Measurements from ENCODE around the gene SLX4IP. TPM values are rescaled to one million over a fixed set of nuclear protein-coding genes. Genes with fewer than 3 reads are reported as not detected.

SLX4IP gene
- total RNA-seq, 1 donor from 2014 or later: 5.3 TPM

- H3K4me2 ChIP-seq (ENCODE audit: low read length): peak overlapping the region; percentile 57
- Mint-ChIP-seq H3K27ac (ENCODE audit: unreplicated experiment) (peak overlapping the region; percentile 82), H3K4me3 (ENCODE audit: unreplicated experiment) (peak overlapping the region; percentile 62), H3K27me3 (ENCODE audit: low read depth, unreplicated experiment) (no peaks in the 10 kb centered on the region), H3K4me1 (ENCODE audit: low read depth, unreplicated experiment) (peaks cover 58% of the 10 kb centered on the region), H3K9me3 (ENCODE audit: unreplicated experiment) (no peaks in the 10 kb centered on the region), H3K36me3 (ENCODE audit: low read depth, unreplicated experiment) (peaks cover 19% of the 10 kb centered on the region)
- no peak overlapping the region for H3K4me3 ChIP-seq (ENCODE audit: insufficient read depth, low read depth, low read length)
- H3K4me1 ChIP-seq (ENCODE audit: insufficient read depth, low read length): peaks cover 52% of the 10 kb centered on the region
- no peak for TF ChIP-seq EZH2 (IDR thresholded peaks at IDR 0.05; ENCODE audit: insufficient read depth, low read length)
- TF ChIP-seq CTCF (IDR thresholded peaks at IDR 0.05; ENCODE audit: insufficient read depth, low read depth, low read length): no peak
- no peaks in the 10 kb centered on the region for H3K9me3 ChIP-seq (ENCODE audit: insufficient read depth, low read depth, low read length)
- peaks cover 8% of the 10 kb centered on the region for H3K79me2 ChIP-seq (ENCODE audit: insufficient read depth, low read length)
- H3K9ac ChIP-seq (ENCODE audit: low read length): peak overlapping the region; percentile 44
- H3K27ac ChIP-seq (ENCODE audit: low read depth, low read length): peak overlapping the region; percentile 51
- DNase-seq (ENCODE audit: low read depth): peak; percentile 72
- no peaks in the 10 kb centered on the region for H3K27me3 ChIP-seq (ENCODE audit: insufficient read depth, low read length)
- H2AFZ ChIP-seq (ENCODE audit: low read depth, low read length): no peak overlapping the region
- H3K36me3 ChIP-seq (ENCODE audit: insufficient read depth, low read length): peaks cover 25% of the 10 kb centered on the region
- H4K20me1 ChIP-seq (ENCODE audit: insufficient read depth, low read length): peaks cover 18% of the 10 kb centered on the region
- FAIRE-seq: no peak
Observed at GRCh38 chr20:10636326-10636818, 201.3 kb downstream of the SLX4IP start.

- H3K9me3 Mint-ChIP-seq (ENCODE audit: unreplicated experiment): no peaks in the 10 kb centered on the region
- FAIRE-seq (no peak), DNase-seq (ENCODE audit: low read depth) (peak; percentile 71)
- H3K4me1 ChIP-seq (ENCODE audit: insufficient read depth, low read length): peaks cover 52% of the 10 kb centered on the region
- peak overlapping the region; percentile 57 for H3K4me2 ChIP-seq (ENCODE audit: low read length)
- no peaks in the 10 kb centered on the region for H3K9me3 ChIP-seq (ENCODE audit: insufficient read depth, low read depth, low read length)
- peaks cover 57% of the 10 kb centered on the region for H3K4me1 Mint-ChIP-seq (ENCODE audit: low read depth, unreplicated experiment)
- peak overlapping the region; percentile 82 for H3K27ac Mint-ChIP-seq (ENCODE audit: unreplicated experiment)
- no peaks in the 10 kb centered on the region for H3K27me3 Mint-ChIP-seq (ENCODE audit: low read depth, unreplicated experiment)
- TF ChIP-seq CTCF (IDR thresholded peaks at IDR 0.05; ENCODE audit: insufficient read depth, low read depth, low read length): no peak
- TF ChIP-seq EZH2 (IDR thresholded peaks at IDR 0.05; ENCODE audit: insufficient read depth, low read length): no peak
- no peak overlapping the region for H3K4me3 ChIP-seq (ENCODE audit: insufficient read depth, low read depth, low read length)
- H3K79me2 ChIP-seq (ENCODE audit: insufficient read depth, low read length): peaks cover 8% of the 10 kb centered on the region
- H3K9ac ChIP-seq (ENCODE audit: low read length): peak overlapping the region; percentile 44
- peaks cover 22% of the 10 kb centered on the region for H3K36me3 Mint-ChIP-seq (ENCODE audit: low read depth, unreplicated experiment)
- H4K20me1 ChIP-seq (ENCODE audit: insufficient read depth, low read length): peaks cover 18% of the 10 kb centered on the region
- H2AFZ ChIP-seq (ENCODE audit: low read depth, low read length): no peak overlapping the region
- H3K27me3 ChIP-seq (ENCODE audit: insufficient read depth, low read length): no peaks in the 10 kb centered on the region
- peaks cover 32% of the 10 kb centered on the region for H3K36me3 ChIP-seq (ENCODE audit: insufficient read depth, low read length)
- peak overlapping the region; percentile 14 for H3K4me3 Mint-ChIP-seq (ENCODE audit: unreplicated experiment)
- H3K27ac ChIP-seq (ENCODE audit: low read depth, low read length): peak overlapping the region; percentile 51
Observed at GRCh38 chr20:10637031-10637559, 202.0 kb downstream of the SLX4IP start.

GRCh38 chr20:10637563-10637962 is 202.5 kb downstream of the SLX4IP start:
- Histone ChIP-seq H3K9me3 (ENCODE audit: insufficient read depth, low read depth, low read length) (no peaks in the 10 kb centered on the region), H3K4me2 (ENCODE audit: low read length) (peak overlapping the region; percentile 57), H3K36me3 (ENCODE audit: insufficient read depth, low read length) (peaks cover 37% of the 10 kb centered on the region), H2AFZ (ENCODE audit: low read depth, low read length) (no peak overlapping the region), H3K9ac (ENCODE audit: low read length) (peak overlapping the region; percentile 44), H3K4me1 (ENCODE audit: insufficient read depth, low read length) (peaks cover 51% of the 10 kb centered on the region), H3K79me2 (ENCODE audit: insufficient read depth, low read length) (peaks cover 8% of the 10 kb centered on the region), H3K4me3 (ENCODE audit: insufficient read depth, low read depth, low read length) (no peak overlapping the region), H3K27ac (ENCODE audit: low read depth, low read length) (peak overlapping the region; percentile 51), H3K27me3 (ENCODE audit: insufficient read depth, low read length) (no peaks in the 10 kb centered on the region), H4K20me1 (ENCODE audit: insufficient read depth, low read length) (peaks cover 18% of the 10 kb centered on the region)
- TF ChIP-seq CTCF (IDR thresholded peaks at IDR 0.05; ENCODE audit: insufficient read depth, low read depth, low read length) (no peak), EZH2 (IDR thresholded peaks at IDR 0.05; ENCODE audit: insufficient read depth, low read length) (no peak)
- Mint-ChIP-seq H3K27ac (ENCODE audit: unreplicated experiment) (peak overlapping the region; percentile 82), H3K4me1 (ENCODE audit: low read depth, unreplicated experiment) (peaks cover 57% of the 10 kb centered on the region), H3K27me3 (ENCODE audit: low read depth, unreplicated experiment) (no peaks in the 10 kb centered on the region), H3K36me3 (ENCODE audit: low read depth, unreplicated experiment) (peaks cover 26% of the 10 kb centered on the region), H3K9me3 (ENCODE audit: unreplicated experiment) (no peaks in the 10 kb centered on the region), H3K4me3 (ENCODE audit: unreplicated experiment) (peak overlapping the region; percentile 14)
- DNase-seq (ENCODE audit: low read depth) (no peak), FAIRE-seq (no peak)

All from astrocyte (in vitro differentiated cells and primary cell).